Iris pigment epithelial cell (primary cell): ENCODE results near the gene SPIN2A.
"Not testable (repeated sequence)": the region's sequence is repeated elsewhere in the genome, so short reads cannot be mapped to it uniquely, and the experiment has no call there.

Experiments
- DNase-seq: peaks from one replicate; pipeline ENCODE4 v3.0.0-alpha.2; 2011; ENCODE audit warnings: low read depth

The SPIN2A gene

GRCh38 chrX:57137073-57137472 lies at the start of gene SPIN2A:
TSS of gene SPIN2A (minus strand) at chrX:57137397. CDS start at chrX:57136597, 800 bp downstream.
- peak; percentile 14 for DNase-seq

DNA sequence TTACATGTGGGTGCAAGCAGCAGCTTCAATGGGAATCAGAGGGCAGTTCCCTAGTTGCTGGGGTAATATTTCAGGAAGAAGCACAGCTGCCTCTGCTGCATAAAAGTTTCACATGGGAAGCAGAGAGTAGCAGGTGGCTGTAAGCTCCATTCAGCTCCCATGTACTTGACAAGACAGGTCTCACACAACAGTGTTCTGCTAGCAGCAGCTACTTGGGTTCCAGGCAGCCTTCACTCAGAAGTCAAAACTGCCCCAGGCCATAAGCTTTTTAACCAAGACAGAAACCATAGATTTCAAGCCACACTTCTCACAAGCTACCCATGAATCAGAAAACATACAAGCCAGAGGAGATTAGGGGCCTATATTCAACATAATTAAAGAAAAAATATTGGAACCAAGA lies 41.4 kb upstream of the SPIN2A start:
- no peak for DNase-seq

DNA sequence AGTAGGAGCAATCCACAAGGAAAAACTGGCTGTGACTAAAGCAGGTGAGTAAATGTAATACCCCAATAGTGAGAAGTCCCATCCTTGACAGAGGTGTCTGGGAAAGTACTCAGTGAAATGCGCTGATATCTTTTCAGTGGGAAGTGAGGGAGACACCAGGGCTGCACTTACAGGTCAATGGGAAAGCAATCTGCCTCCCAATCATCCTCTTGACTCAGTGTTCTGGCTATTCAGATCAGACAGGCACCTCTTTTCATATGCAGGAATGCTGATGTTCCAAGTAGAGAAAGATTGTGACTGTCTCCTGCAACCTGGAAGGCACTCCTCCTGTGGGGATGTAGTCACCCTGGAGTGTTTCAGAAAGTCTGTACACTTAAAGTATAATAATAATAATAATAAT lies 39.9 kb upstream of the SPIN2A start:
- no peak for DNase-seq

DNA sequence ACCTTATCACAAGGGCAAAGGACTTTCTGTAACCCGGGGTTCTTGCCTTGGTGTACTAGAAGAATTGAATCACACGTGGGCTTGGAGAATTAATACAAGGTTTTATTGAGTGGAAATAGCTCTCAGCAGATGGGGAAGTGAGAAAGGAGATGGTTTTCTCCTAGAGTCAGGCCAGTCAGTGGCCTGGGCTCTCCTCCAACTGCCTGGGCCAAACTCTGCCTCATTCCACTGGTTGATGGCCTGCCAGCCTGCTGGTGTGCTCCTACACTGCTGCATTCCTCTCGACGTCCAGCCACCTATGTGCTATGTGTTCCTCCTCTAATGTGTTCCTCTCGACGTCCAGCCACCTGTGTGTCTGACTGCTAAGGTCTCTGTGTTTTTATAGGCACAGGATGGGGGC lies 35.3 kb upstream of the SPIN2A start:
- DNase-seq: no peak

GRCh38 chrX:57156397-57157049 lies 19.3 kb upstream of the SPIN2A start:
- DNase-seq: peak; percentile 28

DNA sequence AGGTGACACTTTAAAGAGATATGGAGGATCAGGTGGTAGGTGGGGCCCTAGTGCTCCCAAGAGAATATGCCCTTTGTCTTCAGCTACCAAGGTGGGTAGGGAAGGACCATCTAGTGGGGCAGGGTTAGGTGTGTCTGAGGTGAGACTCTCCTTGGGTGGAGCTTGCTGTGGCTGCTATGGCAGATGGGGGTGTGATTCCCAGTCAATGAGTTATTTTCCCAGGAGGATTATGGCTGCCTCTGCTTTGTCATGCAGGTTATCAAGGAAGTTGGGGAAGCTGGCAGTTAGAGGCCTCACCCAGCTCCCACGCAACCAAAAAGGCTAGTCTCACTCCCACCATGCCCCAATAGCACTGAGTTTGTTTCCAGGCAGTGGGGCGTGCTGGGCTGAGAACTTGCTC lies 18.0 kb upstream of the SPIN2A start:
- DNase-seq: no peak

GRCh38 chrX:57152222-57152621 lies 15.0 kb upstream of the SPIN2A start:
- DNase-seq: not testable (repeated sequence)

DNA sequence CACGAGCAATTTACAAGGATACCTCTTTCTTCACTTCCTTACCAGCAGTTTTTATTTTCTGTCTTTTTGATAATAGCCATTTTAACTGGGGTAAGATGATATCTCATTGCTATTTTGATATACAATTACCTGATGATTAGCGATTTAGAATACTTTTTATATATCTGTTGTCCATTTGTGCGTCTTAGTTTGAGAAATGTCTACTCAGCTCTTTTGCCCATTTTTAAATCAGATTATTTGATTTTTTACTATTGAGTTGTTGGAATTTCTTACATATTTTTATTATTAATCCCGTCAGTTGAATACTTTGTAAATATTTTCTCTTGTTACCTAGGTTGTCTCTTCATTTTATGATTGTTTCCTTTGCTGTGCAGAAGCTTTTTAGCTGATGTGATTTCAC lies 1.5 kb upstream of the SPIN2A start:
- DNase-seq: no peak

- DNase-seq: peak; percentile 20
These were observed 304 bp upstream of the SPIN2A start for GRCh38 chrX:57137501-57137900.

DNA sequence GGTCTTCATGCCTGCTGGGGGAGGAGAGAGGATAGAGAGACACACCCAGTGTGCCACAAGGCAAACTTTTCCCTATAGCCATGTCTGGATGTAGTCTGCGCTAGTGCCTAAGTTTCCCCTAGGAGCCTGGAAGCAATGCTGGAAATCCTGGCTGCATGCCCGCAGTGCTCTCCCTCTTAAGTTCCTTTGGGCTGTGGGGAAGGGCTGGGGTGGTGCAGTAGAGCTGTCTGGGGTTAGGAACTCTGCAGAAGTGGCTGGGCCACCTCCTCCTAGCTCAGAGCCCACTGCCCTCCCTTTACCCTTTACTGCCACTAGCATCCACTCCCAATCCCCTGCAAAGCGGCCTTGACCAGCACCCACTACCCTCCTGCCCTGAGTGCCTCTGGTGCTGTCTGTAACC lies 608 bp downstream of the SPIN2A start:
- DNase-seq: not testable (repeated sequence)

GRCh38 chrX:57135287-57135686 lies 1.9 kb downstream of the SPIN2A start:
- no peak for DNase-seq

DNA sequence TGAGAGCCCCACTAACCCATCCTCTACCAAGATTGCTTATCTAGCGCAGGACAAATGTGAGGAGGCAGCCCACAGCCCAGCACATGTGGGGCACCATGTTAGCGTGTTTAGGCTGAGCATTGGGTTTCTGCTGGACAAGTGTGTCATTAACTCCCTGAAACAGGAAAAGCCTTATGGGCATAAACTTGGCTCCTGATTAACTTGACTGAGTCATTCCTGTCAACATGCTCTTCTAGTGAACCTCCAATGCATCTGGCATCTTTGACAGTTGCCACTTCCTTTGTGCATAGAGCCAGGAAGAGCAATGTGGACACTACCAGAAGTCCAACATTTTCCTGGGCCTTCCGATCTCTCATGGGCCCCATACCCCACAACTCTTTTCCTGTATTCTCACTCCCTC lies 2.5 kb downstream of the SPIN2A start:
- DNase-seq: no peak

- no peak for DNase-seq
These were observed 3.5 kb downstream of the SPIN2A start for GRCh38 chrX:57133706-57134105.

DNA sequence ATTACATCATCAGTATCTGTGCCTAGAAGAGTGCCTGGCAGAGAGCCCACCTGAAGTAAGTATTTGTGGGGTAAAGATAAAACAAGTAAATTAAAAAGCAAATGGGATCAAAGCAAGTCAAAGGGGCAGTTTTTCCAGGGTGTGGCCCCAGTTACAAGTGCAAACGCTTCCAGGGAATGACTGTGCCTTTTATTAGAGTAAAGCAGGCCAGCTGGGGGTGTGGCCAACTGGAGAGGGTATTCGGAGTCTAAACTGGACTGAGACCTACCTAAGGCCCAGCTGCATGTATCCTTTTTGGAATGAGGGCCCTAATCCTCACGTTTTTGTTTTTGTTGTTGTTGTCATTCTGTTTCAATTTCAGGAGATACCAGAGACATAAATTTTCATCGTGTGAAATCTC lies 3.9 kb downstream of the SPIN2A start:
- not testable (repeated sequence) for DNase-seq

DNA sequence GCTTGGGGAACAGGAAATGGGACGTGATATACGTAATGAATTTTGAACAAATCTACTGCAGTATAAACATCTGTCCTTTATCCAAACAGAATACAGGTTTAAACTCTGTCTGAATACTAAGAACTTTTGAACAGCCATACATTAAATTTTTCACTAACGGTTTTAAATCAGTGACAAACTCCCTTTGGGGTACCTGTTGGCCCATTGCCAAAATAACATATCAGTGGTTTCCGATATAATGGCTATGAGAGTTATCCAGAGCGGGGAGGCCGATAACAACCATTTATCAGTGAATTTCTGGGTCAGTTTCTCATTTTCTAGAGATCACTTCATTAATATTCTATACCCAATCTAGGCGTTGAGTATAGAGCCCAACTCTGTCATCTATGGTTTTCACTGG lies 5.2 kb downstream of the SPIN2A start:
- DNase-seq: no peak

DNA sequence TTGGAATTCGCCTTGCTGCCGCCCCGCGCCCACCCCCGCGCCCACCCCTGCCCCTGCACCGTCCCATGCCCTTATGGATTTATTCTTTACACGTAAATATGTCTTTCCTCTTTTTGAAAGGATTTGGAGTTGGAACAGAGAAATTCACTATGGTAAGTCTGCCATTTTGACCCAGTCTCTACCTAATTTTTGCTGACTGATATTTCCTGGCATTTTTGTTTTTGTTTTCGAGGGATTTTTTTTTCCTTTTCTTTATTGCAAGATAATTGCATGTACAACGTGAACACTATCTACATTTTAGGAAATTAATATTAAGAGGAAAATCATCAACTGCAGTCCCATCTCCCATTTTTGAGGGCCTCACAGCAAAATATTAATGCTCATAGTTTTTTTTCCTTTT lies 15.4 kb downstream of the SPIN2A start:
- no peak for DNase-seq

DNA sequence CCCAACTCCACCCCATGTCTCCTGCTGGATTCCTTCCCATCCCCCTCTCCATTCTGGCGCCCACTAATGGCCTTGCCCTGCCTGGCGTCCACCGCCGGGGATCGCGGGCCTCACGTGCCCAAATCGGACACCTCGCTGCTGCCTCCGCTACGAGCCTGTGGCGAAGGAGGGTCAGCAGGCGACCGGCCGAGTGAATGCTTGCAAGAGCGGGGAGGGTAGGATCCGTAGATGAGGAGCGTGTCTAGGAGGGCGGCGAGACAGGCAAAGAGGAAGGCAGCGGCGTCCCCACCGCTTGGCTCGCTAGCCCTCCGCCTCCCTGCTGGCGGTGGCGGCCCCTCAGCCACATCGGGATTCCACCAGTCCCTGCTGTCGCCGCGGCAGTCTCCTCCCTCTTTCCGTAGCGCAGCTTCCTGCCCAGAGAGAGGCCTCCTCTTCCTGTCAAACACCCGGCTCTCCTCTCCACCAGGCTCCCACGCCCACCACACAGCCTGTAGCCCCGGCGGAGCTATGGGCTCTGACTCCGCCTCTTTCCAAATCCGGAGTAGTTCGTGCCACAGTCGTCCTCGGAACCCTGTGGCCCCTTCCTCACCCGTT lies 15.9 kb downstream of the SPIN2A start, which contains the start of gene SPIN2B:
TSS of gene SPIN2B (minus strand) at position 387 of the 594 bp plus-strand sequence.
- DNase-seq: peak; percentile 71

DNA sequence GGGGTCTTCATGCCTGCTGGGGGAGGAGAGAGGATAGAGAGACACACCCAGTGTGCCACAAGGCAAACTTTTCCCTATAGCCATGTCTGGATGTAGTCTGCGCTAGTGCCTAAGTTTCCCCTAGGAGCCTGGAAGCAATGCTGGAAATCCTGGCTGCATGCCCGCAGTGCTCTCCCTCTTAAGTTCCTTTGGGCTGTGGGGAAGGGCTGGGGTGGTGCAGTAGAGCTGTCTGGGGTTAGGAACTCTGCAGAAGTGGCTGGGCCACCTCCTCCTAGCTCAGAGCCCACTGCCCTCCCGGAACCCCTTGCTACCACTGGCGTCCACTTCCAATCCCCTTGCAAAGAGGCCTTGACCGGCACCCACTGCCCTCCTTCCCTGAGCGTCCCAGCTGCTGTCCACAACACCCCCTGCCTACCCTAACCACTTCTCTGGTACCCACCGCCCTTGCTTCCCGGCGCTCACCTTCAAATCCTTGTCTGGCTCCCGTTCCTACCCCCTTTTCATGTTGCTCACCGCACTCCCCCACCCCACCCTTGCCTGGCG lies 16.5 kb downstream of the SPIN2A start:
- not testable (repeated sequence) for DNase-seq

DNA sequence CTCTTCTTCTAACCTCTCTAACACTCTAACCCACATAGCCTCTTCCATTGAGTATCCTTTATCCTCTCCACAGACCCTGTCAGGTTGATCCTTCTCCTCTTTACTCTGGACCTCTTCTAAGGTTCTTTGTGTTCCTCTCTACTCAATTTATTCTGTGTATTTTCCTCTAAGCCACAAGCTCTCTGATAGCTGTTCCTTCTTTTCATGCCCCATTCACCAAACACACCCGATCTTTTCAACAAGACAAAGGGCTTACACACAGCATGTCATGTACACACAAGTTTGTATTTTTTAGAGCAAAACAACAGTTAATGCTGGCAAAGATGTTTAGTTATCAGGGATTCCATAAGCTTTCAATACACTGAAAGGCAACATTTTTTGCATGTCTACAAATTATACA lies 17.8 kb downstream of the SPIN2A start:
- no peak for DNase-seq

DNA sequence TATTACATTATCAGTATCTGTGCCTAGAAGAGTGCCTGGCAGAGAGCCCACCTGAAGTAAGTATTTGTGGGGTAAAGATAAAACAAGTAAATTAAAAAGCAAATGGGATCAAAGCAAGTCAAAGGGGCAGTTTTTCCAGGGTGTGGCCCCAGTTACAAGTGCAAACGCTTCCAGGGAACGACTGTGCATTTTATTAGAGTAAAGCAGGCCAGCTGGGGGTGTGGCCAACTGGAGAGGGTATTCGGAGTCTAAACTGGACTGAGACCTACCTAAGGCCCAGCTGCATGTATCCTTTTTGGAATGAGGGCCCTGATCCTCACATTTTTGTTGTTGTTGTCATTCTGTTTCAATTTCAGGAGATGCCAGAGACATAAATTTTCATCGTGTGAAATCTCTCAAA lies 19.6 kb downstream of the SPIN2A start:
- DNase-seq: not testable (repeated sequence)

DNA sequence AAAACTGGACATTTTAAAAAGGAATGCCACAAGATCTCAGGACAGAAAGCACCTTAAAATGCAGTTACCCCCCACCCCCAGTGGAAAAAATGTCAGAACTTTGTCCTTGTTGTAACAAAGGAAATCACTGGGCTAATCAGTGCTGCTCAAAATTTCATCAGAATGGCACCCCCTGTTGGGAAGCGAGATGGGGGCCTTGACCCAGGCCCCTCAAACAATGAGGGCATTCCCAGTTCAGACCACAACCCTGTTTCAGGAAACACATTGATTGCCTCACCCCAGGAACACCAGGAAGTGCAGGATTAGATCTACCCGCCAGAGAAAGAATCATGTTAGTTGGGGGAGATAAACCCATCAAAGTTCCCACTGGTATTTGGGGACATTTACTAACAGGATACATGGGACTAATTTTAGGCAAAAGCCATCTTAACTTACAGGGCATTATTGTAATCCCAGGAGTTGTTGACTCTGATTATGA lies 32.2 kb downstream of the SPIN2A start:
- DNase-seq: no peak

DNA sequence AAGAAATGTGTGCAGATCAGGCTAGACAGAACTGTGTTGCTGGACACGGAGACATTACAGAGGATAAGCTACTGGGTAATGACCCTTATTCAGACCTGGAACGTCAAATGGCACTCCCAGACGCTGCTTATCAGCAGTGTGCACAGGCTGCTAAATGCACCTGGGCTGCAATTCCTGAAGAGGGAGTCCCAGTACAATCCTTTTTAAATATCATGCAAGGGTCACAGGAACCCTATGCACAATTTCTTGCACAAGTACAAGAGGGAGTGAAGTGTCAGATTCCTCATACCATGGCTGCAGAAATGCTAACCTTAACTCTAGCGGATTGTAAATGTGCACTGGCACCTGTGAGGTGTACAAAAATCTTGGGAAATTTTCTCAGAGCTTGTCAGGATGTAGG lies 32.8 kb downstream of the SPIN2A start:
- no peak for DNase-seq

DNA sequence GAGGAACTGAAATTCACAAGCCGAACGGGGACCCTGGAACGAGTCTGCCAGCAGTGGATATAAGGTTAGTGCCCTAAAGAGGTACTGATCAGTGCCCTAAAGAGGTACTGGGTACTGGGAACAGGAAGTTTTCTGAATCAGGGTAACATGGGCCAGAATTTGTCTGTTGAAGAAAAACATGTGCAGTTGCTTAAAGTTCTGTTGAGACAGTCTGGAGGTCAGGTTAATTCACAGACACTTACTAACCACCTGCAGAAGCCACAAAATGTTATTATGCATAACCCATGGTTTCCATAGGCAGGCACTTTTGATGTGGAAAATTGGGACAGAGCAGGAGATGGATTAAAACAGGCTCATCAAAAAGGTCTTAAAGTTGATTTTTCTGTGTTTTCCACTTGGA lies 33.7 kb downstream of the SPIN2A start:
- no peak for DNase-seq

DNA sequence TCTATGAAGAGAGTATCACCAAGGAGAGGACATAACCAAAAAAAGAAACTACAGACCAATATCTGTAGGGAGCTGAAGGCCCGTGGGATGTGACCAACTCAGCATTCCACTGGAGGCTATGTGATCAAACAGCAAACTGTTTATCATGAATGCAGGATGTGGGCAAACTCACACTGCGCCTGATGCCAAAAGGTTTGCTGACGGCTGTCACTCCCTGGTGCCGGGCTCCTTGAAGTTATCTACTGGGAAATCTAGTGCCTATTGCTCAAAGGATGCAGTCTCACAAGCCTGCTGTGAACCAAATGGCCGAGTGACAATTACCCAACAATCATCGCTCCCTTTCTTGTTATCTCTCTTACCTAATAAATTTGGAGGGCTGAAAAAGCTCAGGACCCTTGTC lies 34.3 kb downstream of the SPIN2A start:
- DNase-seq: not testable (repeated sequence)
